Measurements from ENCODE around the gene MKRN2OS.

Gene MKRN2OS, protein sequence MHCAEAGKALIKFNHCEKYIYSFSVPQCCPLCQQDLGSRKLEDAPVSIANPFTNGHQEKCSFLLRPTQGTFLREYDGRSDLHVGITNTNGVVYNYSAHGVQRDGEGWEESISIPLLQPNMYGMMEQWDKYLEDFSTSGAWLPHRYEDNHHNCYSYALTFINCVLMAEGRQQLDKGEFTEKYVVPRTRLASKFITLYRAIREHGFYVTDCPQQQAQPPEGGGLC

DNA sequence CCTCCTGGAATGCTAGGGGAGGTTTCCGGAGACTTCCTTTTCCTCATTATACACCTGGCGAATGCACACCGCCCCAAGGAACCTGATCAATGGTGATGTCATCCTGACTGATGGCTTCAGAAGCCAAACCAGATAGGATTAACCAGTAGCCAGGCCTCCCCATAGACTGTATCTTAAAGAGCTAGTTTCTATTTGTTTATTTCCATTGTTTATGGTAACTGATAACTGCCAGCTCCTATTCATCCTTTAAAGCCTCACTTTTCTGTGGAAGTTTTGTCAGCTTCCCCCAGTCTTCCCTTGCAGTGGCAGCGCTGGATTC lies at the start of gene MKRN2OS:
Gene MKRN2OS (minus strand): TSS at position 27 of the 319 bp plus-strand sequence. CDS start 35 bp downstream, outside the sequence.
- DNase-seq (ENCODE audit: low read depth in 2 of 3, low spot score in 2 of 3), result no peak

- no peak for DNase-seq (ENCODE audit: low read depth in 2 of 3, low spot score in 2 of 3)
These were observed 48.2 kb upstream of the MKRN2OS start for GRCh38 chr3:12593473-12593872.

- DNase-seq (ENCODE audit: low read depth in 2 of 3, low spot score in 2 of 3), result no peak
These were observed 46.9 kb upstream of the MKRN2OS start for GRCh38 chr3:12591997-12592715.

DNA sequence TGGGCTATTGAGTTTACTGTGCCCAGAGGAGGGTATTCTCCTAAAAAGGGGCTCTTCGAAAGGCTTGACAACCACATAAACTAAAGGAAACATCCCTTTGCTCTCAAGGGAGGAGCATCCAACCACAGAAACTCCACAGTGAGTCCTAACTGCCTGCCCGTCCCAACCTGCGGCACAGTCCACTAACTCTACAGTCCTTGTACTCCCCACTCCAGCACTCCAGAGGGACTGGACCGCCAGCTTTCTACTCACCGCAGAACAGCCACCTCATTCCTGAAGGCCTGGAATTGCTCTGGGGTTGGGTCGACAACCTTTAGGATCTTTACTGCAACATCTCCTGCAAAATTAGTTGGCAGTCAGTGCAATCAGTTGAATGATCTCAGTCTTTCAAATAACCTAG lies 46.2 kb upstream of the MKRN2OS start:
- no peak for DNase-seq (ENCODE audit: low read depth in 2 of 3, low spot score in 2 of 3)

GRCh38 chr3:12590096-12590495 lies 44.8 kb upstream of the MKRN2OS start:
- no peak for DNase-seq (ENCODE audit: low read depth in 2 of 3, low spot score in 2 of 3)

DNA sequence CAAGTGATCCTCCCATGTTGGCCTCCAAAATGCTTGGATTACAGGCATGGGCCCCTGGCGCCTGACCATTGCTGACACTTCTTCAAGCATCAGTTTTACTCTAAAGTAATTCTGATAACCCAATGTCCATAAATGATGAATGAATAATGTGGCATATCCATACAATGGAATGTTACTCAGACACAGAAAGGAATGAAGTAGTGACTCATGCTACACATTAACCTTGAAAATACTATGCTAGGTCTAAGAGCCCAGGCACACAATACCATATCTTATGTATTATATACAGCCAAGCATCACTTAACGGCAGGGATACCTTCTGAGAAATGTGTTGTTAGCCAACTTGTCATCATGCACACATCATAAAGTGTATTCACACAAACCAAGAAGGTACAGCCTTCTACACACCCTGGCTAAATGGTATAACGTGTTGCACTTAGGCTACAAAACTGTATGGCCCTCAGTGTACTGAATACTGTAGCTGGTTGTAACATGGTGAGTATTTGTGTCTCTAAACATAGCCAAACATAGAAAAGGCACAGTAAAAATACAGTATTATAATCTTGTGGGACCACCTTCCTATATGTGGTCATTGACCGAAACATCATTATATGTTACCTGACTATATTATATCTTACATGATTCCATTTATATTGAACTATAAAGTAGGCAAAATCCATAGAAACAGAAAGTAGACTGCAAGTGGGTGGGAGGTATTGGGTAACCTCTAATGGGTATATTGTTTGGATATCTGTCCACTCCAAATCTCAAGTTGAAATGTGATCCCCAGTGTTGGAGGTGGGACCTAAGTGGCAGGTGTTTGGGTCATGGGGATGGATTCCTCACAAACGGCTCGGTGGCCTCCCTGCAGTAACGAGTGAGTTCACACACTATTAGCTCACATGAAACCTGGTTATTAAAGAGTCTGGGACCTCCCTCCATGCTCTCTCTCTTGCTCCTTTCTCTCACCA lies 43.0 kb upstream of the MKRN2OS start:
- no peak for DNase-seq (ENCODE audit: low read depth in 2 of 3, low spot score in 2 of 3)

GRCh38 chr3:12586403-12586802 lies 41.1 kb upstream of the MKRN2OS start:
- DNase-seq (ENCODE audit: low read depth in 2 of 3, low spot score in 2 of 3), result no peak

DNA sequence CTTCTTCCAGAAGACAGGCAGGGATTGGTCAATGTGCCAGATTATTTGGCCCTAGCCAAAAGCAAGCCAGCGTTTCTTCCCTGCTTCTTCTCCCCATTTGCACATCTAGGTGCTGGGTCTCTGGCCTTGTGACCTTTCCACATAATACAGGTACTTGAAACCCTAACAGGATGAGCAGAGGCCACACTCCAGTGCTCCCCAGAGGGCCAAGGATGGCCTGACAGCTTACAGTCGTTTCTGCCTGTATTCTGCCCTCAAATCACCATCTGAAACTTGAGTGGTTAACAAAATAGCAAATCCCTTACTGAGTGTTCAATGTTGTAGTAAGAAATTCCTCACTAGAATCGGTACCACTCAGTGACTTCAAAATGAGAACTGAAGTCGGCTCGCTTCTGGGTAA lies 40.7 kb upstream of the MKRN2OS start:
- DNase-seq (ENCODE audit: low read depth in 2 of 3, low spot score in 2 of 3), result no peak

DNA sequence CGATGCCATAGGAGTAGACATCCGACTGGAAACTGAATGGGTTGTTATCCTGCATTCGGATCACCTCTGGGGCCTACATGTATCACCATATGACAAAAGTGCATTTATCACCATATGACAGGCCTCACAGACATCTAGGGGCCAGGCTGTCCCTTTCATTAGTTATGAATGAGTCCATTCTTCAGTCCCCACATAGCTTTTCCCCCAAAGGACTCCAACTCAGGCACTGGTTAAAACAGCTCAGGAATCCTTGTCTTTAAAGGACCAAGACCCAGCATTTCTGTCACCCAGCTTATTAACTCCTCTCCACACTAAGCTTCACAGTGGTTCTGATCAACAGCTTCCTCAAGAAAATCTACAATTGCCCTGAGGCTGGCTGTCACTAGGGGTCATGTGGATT lies 39.9 kb upstream of the MKRN2OS start:
- no peak for DNase-seq (ENCODE audit: low read depth in 2 of 3, low spot score in 2 of 3)

GRCh38 chr3:12584083-12584482 lies 38.8 kb upstream of the MKRN2OS start:
- DNase-seq (ENCODE audit: low read depth in 2 of 3, low spot score in 2 of 3), result no peak

- DNase-seq (ENCODE audit: low read depth in 2 of 3, low spot score in 2 of 3), result no peak
These were observed 38.0 kb upstream of the MKRN2OS start for GRCh38 chr3:12583280-12583679.

- no peak for DNase-seq (ENCODE audit: low read depth in 2 of 3, low spot score in 2 of 3)
These were observed 37.4 kb upstream of the MKRN2OS start for GRCh38 chr3:12582730-12583129.

GRCh38 chr3:12579905-12580304 lies 34.6 kb upstream of the MKRN2OS start:
- no peak for DNase-seq (ENCODE audit: low read depth in 2 of 3, low spot score in 2 of 3)

GRCh38 chr3:12579456-12579855 lies 34.2 kb upstream of the MKRN2OS start:
- no peak for DNase-seq (ENCODE audit: low read depth in 2 of 3, low spot score in 2 of 3)

DNA sequence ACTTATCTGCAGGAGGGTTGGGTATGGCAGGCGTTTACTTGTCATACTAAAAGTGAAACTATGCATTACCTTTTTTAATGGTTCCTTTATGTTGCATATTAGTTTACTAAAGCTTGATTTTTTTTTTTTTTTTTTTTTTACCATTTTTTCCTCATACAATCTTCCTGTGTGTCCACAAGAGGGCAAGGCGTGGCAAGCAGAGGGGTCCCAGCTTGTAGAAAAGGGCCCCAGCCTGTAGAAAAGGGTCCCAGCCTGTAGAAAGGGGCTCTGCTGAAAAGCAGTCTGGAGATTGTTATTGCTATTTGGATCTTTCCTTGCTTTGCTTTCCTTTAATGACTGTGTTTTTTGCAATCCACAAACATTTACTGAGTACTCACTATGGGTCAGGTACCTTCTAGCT lies 33.4 kb upstream of the MKRN2OS start:
- no peak for DNase-seq (ENCODE audit: low read depth in 2 of 3, low spot score in 2 of 3)

DNA sequence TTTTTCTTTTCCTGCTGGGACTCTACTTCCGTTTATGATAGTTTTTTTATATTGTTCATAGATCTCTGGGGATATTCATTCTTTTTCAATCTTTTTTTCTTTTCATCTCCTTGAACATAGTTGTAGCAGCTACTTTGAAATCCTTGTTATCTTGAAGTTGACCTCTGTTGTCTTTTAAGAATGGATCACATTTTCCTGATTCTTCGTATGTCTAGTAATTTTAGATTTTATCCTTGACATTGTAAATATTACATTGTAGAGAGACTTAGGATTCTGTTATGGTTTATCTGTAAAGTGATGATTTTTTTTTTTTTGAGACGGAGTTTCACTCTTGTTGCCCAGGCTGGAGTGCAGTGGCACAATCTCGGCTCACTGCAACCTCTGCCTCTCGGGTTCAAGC lies 32.1 kb upstream of the MKRN2OS start:
- DNase-seq (ENCODE audit: low read depth in 2 of 3, low spot score in 2 of 3), result no peak

DNA sequence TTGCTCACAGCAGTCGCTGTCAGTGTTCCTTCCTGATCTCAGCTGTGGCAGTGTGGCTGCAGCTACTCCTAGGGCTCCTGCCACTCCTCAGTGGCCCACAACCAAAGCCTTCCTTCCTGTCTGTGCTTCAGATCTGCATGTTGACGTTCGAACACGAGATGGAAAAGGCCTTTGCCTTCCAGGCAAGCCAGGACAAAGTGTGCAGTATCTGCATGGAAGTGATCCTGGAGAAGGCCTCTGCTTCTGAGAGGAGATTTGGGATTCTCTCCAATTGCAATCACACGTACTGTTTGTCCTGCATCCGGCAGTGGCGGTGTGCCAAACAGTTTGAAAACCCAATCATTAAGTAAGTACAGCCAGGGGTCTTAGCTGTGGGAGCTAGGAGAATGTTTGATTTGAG lies 29.4 kb upstream of the MKRN2OS start:
- no peak for DNase-seq (ENCODE audit: low read depth in 2 of 3, low spot score in 2 of 3)

DNA sequence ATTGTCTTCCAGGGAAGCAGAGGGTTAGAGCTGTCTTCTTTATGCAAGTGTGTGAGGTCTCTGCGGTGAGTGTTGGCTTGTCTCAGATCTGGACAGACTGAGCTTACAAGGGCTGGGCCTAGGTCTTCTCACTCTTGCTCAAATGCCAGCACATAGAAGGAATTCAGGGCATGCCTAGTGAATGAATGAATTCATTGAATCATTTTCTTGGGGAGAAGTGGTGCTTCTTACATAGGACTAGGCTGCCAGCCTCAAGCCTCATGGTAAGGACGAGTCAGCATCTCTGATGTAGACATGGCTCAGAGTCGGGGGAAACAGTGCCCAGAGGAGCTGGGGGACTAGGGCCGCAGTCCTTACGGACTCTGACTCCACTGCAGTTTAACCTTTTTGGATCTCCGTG lies 28.8 kb upstream of the MKRN2OS start:
- DNase-seq (ENCODE audit: low read depth in 2 of 3, low spot score in 2 of 3), result no peak

DNA sequence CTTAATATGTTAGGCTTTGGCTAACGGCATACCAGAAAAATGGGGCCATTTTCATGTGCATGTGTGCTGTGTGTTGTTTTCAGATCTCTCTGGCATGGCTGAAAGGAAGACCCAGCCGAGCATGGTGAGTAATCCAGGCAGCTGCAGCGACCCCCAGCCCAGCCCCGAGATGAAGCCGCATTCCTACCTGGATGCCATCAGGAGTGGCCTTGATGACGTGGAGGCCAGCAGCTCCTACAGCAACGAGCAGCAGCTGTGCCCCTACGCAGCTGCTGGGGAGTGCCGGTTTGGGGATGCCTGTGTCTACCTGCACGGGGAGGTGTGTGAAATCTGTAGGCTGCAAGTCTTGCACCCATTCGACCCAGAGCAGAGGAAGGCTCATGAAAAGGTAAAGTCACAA lies 26.7 kb upstream of the MKRN2OS start:
- no peak for DNase-seq (ENCODE audit: low read depth in 2 of 3, low spot score in 2 of 3)

- no peak for DNase-seq (ENCODE audit: low read depth in 2 of 3, low spot score in 2 of 3)
These were observed 24.5 kb upstream of the MKRN2OS start for GRCh38 chr3:12569836-12570235.

DNA sequence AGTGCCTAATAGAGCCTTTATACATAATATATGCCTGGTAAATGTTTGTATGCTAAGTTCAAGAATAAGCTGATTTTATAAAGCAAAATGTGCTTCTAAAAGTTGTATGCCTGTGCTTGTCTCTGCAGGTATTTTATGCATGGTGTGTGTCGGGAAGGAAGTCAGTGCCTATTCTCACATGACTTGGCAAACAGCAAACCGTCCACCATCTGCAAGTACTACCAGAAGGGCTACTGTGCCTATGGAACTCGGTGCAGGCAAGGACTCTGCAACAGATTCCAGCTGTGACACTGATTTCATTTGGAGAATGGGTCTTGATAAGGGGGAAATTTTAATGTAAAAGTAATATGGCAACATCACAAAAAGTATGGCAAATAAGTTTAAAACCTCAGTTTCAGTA lies 23.4 kb upstream of the MKRN2OS start:
- no peak for DNase-seq (ENCODE audit: low read depth in 2 of 3, low spot score in 2 of 3)

- DNase-seq (ENCODE audit: low read depth in 2 of 3, low spot score in 2 of 3), result no peak
These were observed 21.7 kb upstream of the MKRN2OS start for GRCh38 chr3:12566976-12567375.

All from activated CD8-positive, alpha-beta memory T cell treated with anti-CD3 and anti-CD28 coated beads for 48 hours (primary cell).